IPS-20b (cell line): ENCODE results near the gene ASB8.
"Not testable (repeated sequence)": the region's sequence is repeated elsewhere in the genome, so short reads cannot be mapped to it uniquely, and the experiment has no call there.

ENCODE experiments used
- H3K27ac ChIP-seq: one replicate; pipeline ENCODE4 v1.5.1; 2013; ENCODE audit warnings: low read length
- H3K27me3 ChIP-seq: 2 replicates; pipeline ENCODE4 v1.6.1; 2013; ENCODE audit warnings: mild to moderate bottlenecking, low read length, inconsistent platforms; ENCODE audit not compliant: insufficient read depth
- H3K36me3 ChIP-seq: 2 replicates; pipeline ENCODE4 v1.6.1; 2013; ENCODE audit warnings: low read depth, mild to moderate bottlenecking, inconsistent platforms, low read length, moderate library complexity; ENCODE audit not compliant: insufficient read depth
- H3K4me1 ChIP-seq: 2 replicates; pipeline ENCODE4 v1.6.1; 2013; ENCODE audit warnings: mild to moderate bottlenecking, control low read depth, inconsistent platforms, low read length, moderate library complexity; ENCODE audit not compliant: insufficient read depth
- H3K4me3 ChIP-seq: 2 replicates; pipeline ENCODE4 v1.5.1; 2013; ENCODE audit warnings: mild to moderate bottlenecking, low read length, inconsistent platforms
- H3K9ac ChIP-seq: 2 replicates; pipeline ENCODE4 v1.6.1; 2013; ENCODE audit warnings: low read depth, mild to moderate bottlenecking, inconsistent platforms, low read length, moderate library complexity
- H3K9me3 ChIP-seq: 2 replicates; pipeline ENCODE4 v1.6.1; 2013; ENCODE audit warnings: mild to moderate bottlenecking, low read depth, low read length, inconsistent platforms; ENCODE audit not compliant: insufficient read depth

The ASB8 gene

GRCh38 chr12:48129376-48129775 is 27.9 kb downstream of the ASB8 start:
- peaks cover 94% of the 10 kb centered on the region for H3K36me3 ChIP-seq
- no peaks in the 10 kb centered on the region for H3K9me3 ChIP-seq
- H3K4me3 ChIP-seq, result no peak overlapping the region
- no peak overlapping the region for H3K27ac ChIP-seq
- H3K4me1 ChIP-seq, result no peaks in the 10 kb centered on the region
- H3K9ac ChIP-seq, result no peak overlapping the region
- H3K27me3 ChIP-seq, result no peaks in the 10 kb centered on the region

GRCh38 chr12:48128800-48129199 is 28.5 kb downstream of the ASB8 start:
- Histone ChIP-seq H3K9me3 (no peaks in the 10 kb centered on the region), H3K36me3 (peaks cover 94% of the 10 kb centered on the region), H3K27ac (no peak overlapping the region)

GRCh38 chr12:48126953-48127630 is 30.2 kb downstream of the ASB8 start:
- H3K4me1 ChIP-seq, result no peaks in the 10 kb centered on the region
- H3K9ac ChIP-seq, result no peak overlapping the region
- H3K27me3 ChIP-seq, result no peaks in the 10 kb centered on the region
- no peak overlapping the region for H3K27ac ChIP-seq
- peaks cover 92% of the 10 kb centered on the region for H3K36me3 ChIP-seq
- no peaks in the 10 kb centered on the region for H3K9me3 ChIP-seq
- no peak overlapping the region for H3K4me3 ChIP-seq

More at GRCh38 chr12:48128800-48129199, 28.5 kb downstream of the ASB8 start:
- no peaks in the 10 kb centered on the region for H3K27me3 ChIP-seq
- H3K4me3 ChIP-seq, result no peak overlapping the region
- no peak overlapping the region for H3K9ac ChIP-seq
- no peaks in the 10 kb centered on the region for H3K4me1 ChIP-seq

- no peaks in the 10 kb centered on the region for H3K9me3 ChIP-seq
- no peak overlapping the region for H3K9ac ChIP-seq
- H3K27ac ChIP-seq, result no peak overlapping the region
- H3K4me3 ChIP-seq, result no peak overlapping the region
- no peaks in the 10 kb centered on the region for H3K27me3 ChIP-seq
- peaks cover 81% of the 10 kb centered on the region for H3K36me3 ChIP-seq
- no peaks in the 10 kb centered on the region for H3K4me1 ChIP-seq
Observed at GRCh38 chr12:48125985-48126384, 31.3 kb downstream of the ASB8 start.

GRCh38 chr12:48125542-48125941 is 31.8 kb downstream of the ASB8 start:
- not testable (repeated sequence) for H3K4me1 ChIP-seq, H3K9ac ChIP-seq, H3K9me3 ChIP-seq, H3K27ac ChIP-seq, H3K4me3 ChIP-seq, H3K27me3 ChIP-seq
- peaks cover 76% of the 10 kb centered on the region for H3K36me3 ChIP-seq

GRCh38 chr12:48123169-48123568 is 34.1 kb downstream of the ASB8 start:
- no peak overlapping the region for H3K27ac ChIP-seq
- H3K9ac ChIP-seq, result no peak overlapping the region
- no peaks in the 10 kb centered on the region for H3K9me3 ChIP-seq
- peaks cover 54% of the 10 kb centered on the region for H3K36me3 ChIP-seq
- no peak overlapping the region for H3K4me3 ChIP-seq
- no peaks in the 10 kb centered on the region for H3K27me3 ChIP-seq
- H3K4me1 ChIP-seq, result peaks cover 8% of the 10 kb centered on the region; the same call in 1 of the 2 replicates

- H3K36me3 ChIP-seq, result peaks cover 48% of the 10 kb centered on the region
- H3K27me3 ChIP-seq, result no peaks in the 10 kb centered on the region
- no peaks in the 10 kb centered on the region for H3K9me3 ChIP-seq
- peaks cover 8% of the 10 kb centered on the region; the same call in 1 of the 2 replicates for H3K4me1 ChIP-seq
- H3K9ac ChIP-seq, result no peak overlapping the region
- no peak overlapping the region for H3K4me3 ChIP-seq
- H3K27ac ChIP-seq, result no peak overlapping the region
Observed at GRCh38 chr12:48122065-48122834, 35.1 kb downstream of the ASB8 start.

- H3K36me3 ChIP-seq, result peaks cover 40% of the 10 kb centered on the region
- H3K27ac ChIP-seq, result no peak overlapping the region
- H3K4me1 ChIP-seq, result peaks cover 8% of the 10 kb centered on the region; the same call in 1 of the 2 replicates
- H3K9ac ChIP-seq, result no peak overlapping the region
- H3K27me3 ChIP-seq, result no peaks in the 10 kb centered on the region
- H3K4me3 ChIP-seq, result no peak overlapping the region
- H3K9me3 ChIP-seq, result no peaks in the 10 kb centered on the region
Observed at GRCh38 chr12:48121522-48121921, 35.8 kb downstream of the ASB8 start.

- no peaks in the 10 kb centered on the region for H3K27me3 ChIP-seq
- no peaks in the 10 kb centered on the region for H3K9me3 ChIP-seq
- H3K9ac ChIP-seq, result peak overlapping the region; percentile 84; the same call in 1 of the 2 replicates
- H3K27ac ChIP-seq, result no peak overlapping the region
- H3K4me3 ChIP-seq, result peak overlapping the region; percentile 89
- H3K36me3 ChIP-seq, result peaks cover 25% of the 10 kb centered on the region
- peaks cover 8% of the 10 kb centered on the region; the same call in 1 of the 2 replicates for H3K4me1 ChIP-seq
Observed at GRCh38 chr12:48119834-48120195, 37.5 kb downstream of the ASB8 start.

- Histone ChIP-seq H3K36me3 (peaks cover 20% of the 10 kb centered on the region), H3K4me3 (peak within 1 kb of the TSS; percentile 89), H3K27me3 (no peaks in the 10 kb centered on the region), H3K4me1 (peaks cover 8% of the 10 kb centered on the region; the same call in 1 of the 2 replicates), H3K9ac (peak within 1 kb of the TSS; percentile 84; the same call in 1 of the 2 replicates), H3K27ac (peak within 1 kb of the TSS; percentile 71), H3K9me3 (no peaks in the 10 kb centered on the region)
Observed at GRCh38 chr12:48119078-48119833, 38.1 kb downstream of the ASB8 start, which contains the start of gene PFKM. Gene PFKM (plus strand): TSS chr12:48119364. CDS start chr12:48122775, 3,411 bp downstream.

- H3K9me3 ChIP-seq, result no peaks in the 10 kb centered on the region
- H3K4me3 ChIP-seq, result peak overlapping the region; percentile 89
- H3K9ac ChIP-seq, result no peak overlapping the region; the same call in 1 of the 2 replicates
- H3K27ac ChIP-seq, result no peak overlapping the region
- no peaks in the 10 kb centered on the region for H3K27me3 ChIP-seq
- H3K36me3 ChIP-seq, result peaks cover 11% of the 10 kb centered on the region
- peaks cover 8% of the 10 kb centered on the region; the same call in 1 of the 2 replicates for H3K4me1 ChIP-seq
Observed at GRCh38 chr12:48118284-48118871, 38.9 kb downstream of the ASB8 start.
